Metanephros (tissue), 2 donors: ENCODE data around the gene SERINC4. TPM values are rescaled to one million over a fixed set of nuclear protein-coding genes. Genes with fewer than 3 reads are reported as not detected.

Experiments
- small RNA-seq: library from RNA; depleted of rRNA; stranded (forward); fragments of <200 nt; gene quantifications from one replicate; pipeline ENCODE3, GENCODE V24; 2014; ENCODE audit warnings: low replicate concordance
- total RNA-seq: library from RNA; depleted of rRNA; stranded (reverse); fragments of >200 nt; gene quantifications from one replicate; pipeline ENCODE4 v1.2.3, GENCODE V29; 2014

SERINC4 gene
- 0.23 TPM for total RNA-seq

GRCh38 chr15:43799945-43800285 lies at the start of gene SERINC4:
TSS of gene SERINC4 (minus strand) at chr15:43800220. CDS start at chr15:43799986, 234 bp downstream.

GRCh38 chr15:43826508-43827341 lies 26.7 kb upstream of the SERINC4 start, which contains the start of gene WDR76:
TSS of gene WDR76 (plus strand) at chr15:43827002. CDS start at chr15:43827033, 31 bp downstream.

GRCh38 chr15:43824302-43825246 lies 24.6 kb upstream of the SERINC4 start, which contains the start of gene MFAP1:
TSS of gene MFAP1 (minus strand) at chr15:43824690. CDS start at chr15:43824569, 121 bp downstream.

GRCh38 chr15:43800286-43801141 lies 494 bp upstream of the SERINC4 start, which contains the start of gene HYPK:
TSS of gene HYPK (plus strand) at chr15:43800599. CDS start at chr15:43800623, 24 bp downstream.

GRCh38 chr15:43791993-43792760 lies 7.8 kb downstream of the SERINC4 start, which contains the start of gene SERF2:
TSS of gene SERF2 (plus strand) at chr15:43792320. CDS start at chr15:43792377, 57 bp downstream.

GRCh38 chr15:43776718-43777266 lies 23.2 kb downstream of the SERINC4 start, which contains the start of gene ELL3:
TSS of gene ELL3 (minus strand) at chr15:43776966. CDS start at chr15:43776901, 65 bp downstream.

GRCh38 chr15:43746245-43746902 lies 53.6 kb downstream of the SERINC4 start, which contains the start of gene PDIA3:
TSS of gene PDIA3 (plus strand) at chr15:43746438. CDS start at chr15:43746540, 102 bp downstream.

Small RNAs within 50 kb of the gene (small RNA-seq; reads per million reads assigned to genes)
- gene MIR1282, result not detected

Other genes with a start within 250 kb of the SERINC4 start
- 35.4 TPM for gene PPIP5K1, start 210.0 kb downstream of the SERINC4 start, total RNA-seq
- gene CKMT1B, start 206.2 kb downstream of the SERINC4 start, total RNA-seq, result 1.9 TPM
- gene STRC, start 181.4 kb downstream of the SERINC4 start, total RNA-seq, result 0.82 TPM
- gene CATSPER2, start 151.4 kb downstream of the SERINC4 start, total RNA-seq, result 1.9 TPM
- gene CKMT1A, start 106.4 kb downstream of the SERINC4 start, total RNA-seq, result 0.47 TPM
- 156 TPM for gene PDIA3, start 53.8 kb downstream of the SERINC4 start, total RNA-seq
- 3.6 TPM for gene ELL3, start 23.3 kb downstream of the SERINC4 start, total RNA-seq
- 264 TPM for gene SERF2, start 7.9 kb downstream of the SERINC4 start, total RNA-seq
- gene HYPK, start 379 bp upstream of the SERINC4 start, total RNA-seq, result 5.5 TPM
- 21.5 TPM for gene MFAP1, start 24.5 kb upstream of the SERINC4 start, total RNA-seq
- 8.8 TPM for gene WDR76, start 26.8 kb upstream of the SERINC4 start, total RNA-seq